ENCODE measurements around the gene CDA.

CDA gene

GRCh38 chr1:20588634-20589225 lies at the start of gene CDA:
CDA (plus strand) TSS chr1:20589097; CDS start chr1:20589130, 33 bp downstream.
- no peak for DNase-seq

GRCh38 chr1:20540281-20540680 lies 48.6 kb upstream of the CDA start:
- no peak for DNase-seq

GRCh38 chr1:20546637-20547036 lies 42.3 kb upstream of the CDA start:
- no peak for DNase-seq

GRCh38 chr1:20551161-20551560 lies 37.7 kb upstream of the CDA start:
- DNase-seq = no peak

- DNase-seq = peak; percentile 38
Observed at GRCh38 chr1:20551945-20552727, 36.8 kb upstream of the CDA start, which contains the start of gene FAM43B. FAM43B (plus strand) TSS chr1:20552573; CDS start chr1:20552974, 401 bp downstream.

- DNase-seq = peak; percentile 4
Observed at GRCh38 chr1:20552728-20553445, 36.0 kb upstream of the CDA start.

- DNase-seq = no peak
Observed at GRCh38 chr1:20555025-20555757, 33.7 kb upstream of the CDA start.

- no peak for DNase-seq
Observed at GRCh38 chr1:20555758-20556120, 33.2 kb upstream of the CDA start.

GRCh38 chr1:20558191-20558590 lies 30.7 kb upstream of the CDA start:
- no peak for DNase-seq

- no peak for DNase-seq
Observed at GRCh38 chr1:20560966-20561365, 27.9 kb upstream of the CDA start.

- DNase-seq = no peak
Observed at GRCh38 chr1:20565234-20565633, 23.7 kb upstream of the CDA start.

- DNase-seq = no peak
Observed at GRCh38 chr1:20569523-20570098, 19.3 kb upstream of the CDA start.

- no peak for DNase-seq
Observed at GRCh38 chr1:20571427-20571826, 17.5 kb upstream of the CDA start.

- DNase-seq = no peak
Observed at GRCh38 chr1:20573987-20574386, 14.9 kb upstream of the CDA start.

GRCh38 chr1:20574686-20575540 lies 14.0 kb upstream of the CDA start:
- peak; percentile 90 for DNase-seq

- no peak for DNase-seq
Observed at GRCh38 chr1:20575541-20576336, 13.2 kb upstream of the CDA start.

- no peak for DNase-seq
Observed at GRCh38 chr1:20578062-20578461, 10.8 kb upstream of the CDA start.

- no peak for DNase-seq
Observed at GRCh38 chr1:20578721-20579395, 10.0 kb upstream of the CDA start.

GRCh38 chr1:20584890-20585289 lies 4.0 kb upstream of the CDA start:
- no peak for DNase-seq

GRCh38 chr1:20586953-20587660 lies 1.8 kb upstream of the CDA start:
- no peak for DNase-seq
